Fibroblast of peridontal ligament (primary cell): ENCODE measurements around the gene C9orf50.

Experiments
- DNase-seq: peaks from one replicate; pipeline ENCODE4 v3.0.0-alpha.2; 2010; ENCODE audit errors: extremely low read depth

Gene C9orf50

DNA sequence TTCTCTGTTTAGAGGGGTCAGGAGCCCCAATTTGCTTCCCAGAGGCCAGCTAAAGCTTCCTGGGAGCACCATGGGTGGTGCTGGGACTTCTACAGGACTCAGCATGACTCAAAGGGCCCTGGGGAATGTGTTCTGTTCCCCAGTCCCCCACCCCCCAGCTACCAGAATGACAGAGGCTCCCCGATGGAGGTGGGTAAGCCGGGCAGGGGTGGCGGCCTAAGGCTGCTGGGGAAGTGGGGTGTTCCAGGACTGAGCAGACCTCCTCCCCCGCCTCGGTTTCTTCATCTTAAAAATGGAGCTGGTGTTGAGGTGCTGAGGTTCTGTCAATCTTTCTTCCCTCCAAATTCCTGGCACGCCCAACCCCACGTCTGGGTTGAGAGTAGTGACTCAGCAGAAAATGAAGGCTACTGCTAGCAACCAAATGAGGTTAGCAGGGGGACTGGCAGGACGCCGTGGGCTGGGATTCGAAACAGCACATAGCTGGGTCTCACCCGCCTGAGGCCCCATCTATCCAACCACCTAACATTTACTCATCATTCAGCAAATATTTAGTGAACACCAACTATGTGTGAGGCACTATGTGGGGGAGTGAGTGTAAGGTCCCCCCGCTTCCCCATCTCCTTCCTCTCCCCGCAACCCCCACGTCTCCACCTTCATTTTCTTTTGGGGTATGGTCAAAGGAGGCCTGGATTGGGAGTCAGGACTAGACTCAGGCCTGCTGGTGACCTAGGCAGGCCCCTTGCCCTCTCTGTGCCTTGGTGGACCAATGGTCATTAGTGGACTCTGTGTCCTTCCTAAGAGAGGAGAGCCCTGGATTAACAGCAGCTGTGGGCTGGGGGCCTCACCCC, 50.2 kb downstream of the C9orf50 start:
- DNase-seq = peak; percentile 92

GRCh38 chr9:129569502-129570449, 51.1 kb downstream of the C9orf50 start:
- no peak for DNase-seq

- DNase-seq = no peak
These were observed 52.1 kb downstream of the C9orf50 start for GRCh38 chr9:129568560-129569501.

GRCh38 chr9:129567842-129568559, 52.9 kb downstream of the C9orf50 start:
- peak; percentile 66 for DNase-seq

GRCh38 chr9:129567329-129567728, 53.6 kb downstream of the C9orf50 start:
- DNase-seq = no peak

DNA sequence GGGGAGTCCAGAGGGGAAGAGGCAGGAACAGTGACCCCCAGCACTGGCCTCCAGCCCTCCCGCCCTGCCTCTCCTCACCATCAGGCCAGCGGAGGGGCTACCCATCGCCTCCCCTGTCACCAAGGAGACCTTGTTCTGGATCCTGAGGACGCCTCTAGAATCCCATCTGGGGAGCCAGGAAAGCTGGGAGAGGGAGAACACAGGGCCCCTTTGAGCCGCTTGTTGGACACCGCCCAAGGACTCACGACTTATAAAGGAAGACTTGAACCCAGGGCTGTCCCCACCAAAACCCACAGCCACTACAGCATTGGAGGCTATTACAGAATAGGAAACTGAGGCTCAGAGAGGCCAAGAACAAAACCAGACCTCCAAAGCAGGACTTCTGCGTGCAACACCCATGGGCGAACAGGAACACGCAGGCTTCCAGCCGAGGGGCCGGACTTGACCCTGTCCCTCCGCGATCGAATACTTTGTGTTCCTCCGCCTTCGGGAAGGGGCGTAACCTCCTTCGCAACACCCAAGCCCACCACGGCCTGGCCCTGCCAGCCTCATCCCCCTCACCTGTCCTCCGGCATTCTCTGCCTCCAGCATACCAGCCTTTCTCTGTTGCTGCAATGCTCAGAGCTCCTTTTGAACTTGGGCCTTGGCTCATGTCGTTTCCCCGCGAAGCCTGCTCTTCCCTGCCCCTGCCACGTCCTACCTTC, 54.2 kb downstream of the C9orf50 start:
- DNase-seq = no peak

DNA sequence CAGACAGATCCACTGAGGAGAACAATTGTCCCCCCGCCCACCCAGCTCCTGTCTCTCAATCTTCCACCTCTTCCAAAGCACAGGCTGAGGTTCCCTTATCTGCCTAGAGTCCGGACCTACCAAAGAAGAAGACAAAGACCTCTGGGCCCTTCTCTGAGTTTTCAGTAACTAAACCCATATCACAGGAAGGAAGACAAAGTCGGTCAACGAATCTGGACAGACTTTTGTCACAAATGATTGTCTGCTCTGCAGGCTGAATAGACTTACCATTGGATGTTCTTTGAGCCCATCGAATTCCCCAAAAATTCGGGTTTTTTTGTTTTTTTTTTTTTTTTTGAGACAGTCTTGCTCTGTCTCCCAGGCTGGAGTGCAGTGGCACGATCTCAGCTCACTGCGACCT, 58.0 kb downstream of the C9orf50 start:
- no peak for DNase-seq

DNA sequence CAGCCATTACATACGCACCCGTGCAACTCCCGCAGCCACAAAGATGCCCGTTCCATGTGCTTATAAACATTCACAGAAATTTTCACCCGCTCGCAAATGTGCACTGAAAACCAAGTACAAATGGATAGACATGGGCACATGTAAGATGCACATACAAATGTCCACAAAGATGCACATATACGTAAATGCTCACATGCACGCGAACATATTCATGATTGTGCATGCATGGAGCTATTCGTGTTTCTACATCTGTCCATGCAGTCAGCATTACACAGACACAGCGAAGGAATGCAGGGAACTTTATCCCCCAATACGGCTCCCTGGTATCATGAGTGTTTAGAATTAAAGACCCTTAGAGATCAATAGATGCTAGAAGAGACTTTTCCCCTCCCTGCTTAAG, 58.4 kb downstream of the C9orf50 start:
- no peak for DNase-seq
